OCI-LY7 (cell line): ENCODE measurements around the gene CDKL1. TPM values are rescaled to one million over a fixed set of nuclear protein-coding genes. Genes with fewer than 3 reads are reported as not detected.
"Not testable (repeated sequence)": the region's sequence is repeated elsewhere in the genome, so short reads cannot be mapped to it uniquely, and the experiment has no call there.

Experiments
- BruUV-seq: library from RNA; stranded (reverse); fragments of 400-500 nt; replicated peaks from 2 replicates; lab custom pipeline; 2021; lab: Mats Ljungman, UMichigan
- CTCF ChIA-PET: fragments of 300-600 bp; sonication (Branson Sonifier 250); formaldehyde crosslinking; loops from one replicate; lab custom pipeline; 2022; ENCODE audit warnings: antibody characterized with exemption; ENCODE audit not compliant: unreplicated experiment; lab: Charles Lee
- POLR2A ChIA-PET: fragments of 300-600 bp; sonication (Branson Sonifier 250); formaldehyde crosslinking; loops from one replicate; lab custom pipeline; 2022; ENCODE audit warnings: antibody characterized with exemption; lab: Charles Lee
- DNase-seq: peaks from one replicate; pipeline ENCODE4 v3.0.0-alpha.2; 2015; ENCODE audit warnings: low spot score
- H2AFZ ChIP-seq: fragments of 200-600 bp; sonication (generic), shearing (Covaris generic); 2 replicates; pipeline ENCODE4 v1.6.1; 2014; ENCODE audit warnings: mild to moderate bottlenecking, antibody characterized with exemption, low read length, moderate library complexity
- H3K27ac ChIP-seq: fragments of 200-600 bp; sonication (generic); 2 replicates; pipeline ENCODE4 v1.5.1; 2014; ENCODE audit warnings: mixed run types, low read depth, mild to moderate bottlenecking, moderate library complexity, low read length, inconsistent platforms; ENCODE audit not compliant: poor library complexity, severe bottlenecking
- H3K36me3 ChIP-seq: fragments of 200-600 bp; sonication (generic); 2 replicates; pipeline ENCODE4 v1.6.1; 2014; ENCODE audit warnings: mild to moderate bottlenecking, antibody characterized with exemption, low read length, moderate library complexity, mixed read lengths; ENCODE audit not compliant: insufficient read depth
- H3K4me1 ChIP-seq: fragments of 200-600 bp; sonication (generic); 2 replicates; pipeline ENCODE4 v1.5.1; 2014; ENCODE audit warnings: mild to moderate bottlenecking, low read length; ENCODE audit not compliant: insufficient read depth, poor library complexity, severe bottlenecking
- H3K4me2 ChIP-seq: fragments of 200-600 bp; sonication (generic); 2 replicates; pipeline ENCODE4 v1.6.1; 2014; ENCODE audit warnings: mild to moderate bottlenecking, low read length
- H3K4me3 ChIP-seq: fragments of 200-600 bp; sonication (generic); 2 replicates; pipeline ENCODE4 v1.5.1; 2014; ENCODE audit warnings: mild to moderate bottlenecking, low read depth, low read length; ENCODE audit not compliant: poor library complexity, severe bottlenecking
- H3K79me2 ChIP-seq: fragments of 200-600 bp; sonication (generic); 2 replicates; pipeline ENCODE4 v1.6.1; 2016; ENCODE audit warnings: low read depth, mild to moderate bottlenecking, low read length, moderate library complexity, mixed read lengths; ENCODE audit not compliant: insufficient read depth
- H3K9me2 ChIP-seq: fragments of 200-600 bp; sonication (generic); 2 replicates; pipeline ENCODE4 v1.6.1; 2016; ENCODE audit warnings: mild to moderate bottlenecking, low read length, mixed read lengths; ENCODE audit not compliant: insufficient read depth
- H3K9me3 ChIP-seq: fragments of 200-600 bp; sonication (generic); 2 replicates; pipeline ENCODE4 v1.6.1; 2014; ENCODE audit warnings: mild to moderate bottlenecking, mixed run types, low read length, mixed read lengths
- H4K20me1 ChIP-seq: fragments of 200-600 bp; sonication (generic); 2 replicates; pipeline ENCODE4 v1.6.1; 2014; ENCODE audit warnings: mild to moderate bottlenecking, antibody characterized with exemption, low read length, moderate library complexity, mixed read lengths; ENCODE audit not compliant: insufficient read depth
- CTCF ChIP-seq: fragments of 200-600 bp; sonication (generic); conservative IDR thresholded peaks from 2 replicates; pipeline ENCODE4 v1.5.1; 2014; ENCODE audit warnings: mild to moderate bottlenecking, antibody characterized with exemption, low read length, moderate library complexity, mixed read lengths
- EZH2phosphoT487 ChIP-seq: fragments of 200-600 bp; sonication (generic); IDR thresholded peaks from 2 replicates; pipeline ENCODE4 v1.6.1; 2018; ENCODE audit warnings: low read depth, borderline replicate concordance, mild to moderate bottlenecking, mixed run types, antibody characterized with exemption, low read length, moderate library complexity, mixed read lengths
- intact Hi-C: fragments of 100-400 bp; cut with micrococcal nuclease; formaldehyde crosslinking; loops from one replicate; pipeline ENCODE4 v1.10.0; 2022; ENCODE audit not compliant: unreplicated experiment
- total RNA-seq, 2 experiments: library from RNA; depleted of rRNA in 1 of 2; stranded (reverse); fragments of >200 nt in 1 of 2; shearing (Covaris generic) in 1 of 2; gene quantifications; 2 replicates each; pipeline ENCODE4 v1.2.3, GENCODE V29; 2014 to 2022

Gene CDKL1
- total RNA-seq, 2 experiments from 2014 or later, result 0.09 to 0.36 TPM

- no peak overlapping the region for H3K4me2 ChIP-seq
Observed at GRCh38 chr14:50319293-50319692, 77.4 kb downstream of the CDKL1 start.

GRCh38 chr14:50318031-50318626, 78.6 kb downstream of the CDKL1 start:
- Histone ChIP-seq H3K4me2 (no peak overlapping the region), H3K9me2 (no peaks in the 10 kb centered on the region), H3K9me3 (peaks cover 10% of the 10 kb centered on the region; the same call in 1 of the 2 replicates), H4K20me1 (no peaks in the 10 kb centered on the region), H3K36me3 (peaks cover 22% of the 10 kb centered on the region), H3K4me1 (peaks cover 19% of the 10 kb centered on the region), H3K4me3 (no peak overlapping the region), H2AFZ (no peak overlapping the region), H3K27ac (no peak overlapping the region), H3K79me2 (peaks cover 20% of the 10 kb centered on the region; the same call in 1 of the 2 replicates)
- ChIA-PET POLR2A (interaction anchor here (0.7 kb wide), 1 partner anchor 93 kb away, joined by 3 read pairs; no protein-coding TSS in a partner anchor), CTCF (no interaction called here)
- intact Hi-C loops, result loop anchor here (10.0 kb wide), 1 partner anchor 453 kb away; no protein-coding TSS in a partner anchor
- TF ChIP-seq EZH2phosphoT487, result no peak
- TF ChIP-seq CTCF, result peak; percentile 75
- peak; percentile 13 for DNase-seq
- no TSS peak for BruUV-seq

More at GRCh38 chr14:50319293-50319692, 77.4 kb downstream of the CDKL1 start:
- TF ChIP-seq EZH2phosphoT487 (no peak), CTCF (no peak)
- Histone ChIP-seq H3K9me3 (peaks cover 3% of the 10 kb centered on the region; the same call in 1 of the 2 replicates), H3K36me3 (peaks cover 20% of the 10 kb centered on the region), H3K4me3 (no peak overlapping the region), H3K4me1 (peaks cover 14% of the 10 kb centered on the region), H3K9me2 (no peaks in the 10 kb centered on the region), H3K79me2 (peaks cover 13% of the 10 kb centered on the region; the same call in 1 of the 2 replicates), H4K20me1 (no peaks in the 10 kb centered on the region), H3K27ac (no peak overlapping the region), H2AFZ (no peak overlapping the region)
- ChIA-PET CTCF (interaction anchor here (0.5 kb wide), 1 partner anchor 321 kb away, joined by 3 read pairs; no protein-coding TSS in a partner anchor), POLR2A (no interaction called here)
- intact Hi-C loops, result loop anchor here (10.0 kb wide), 1 partner anchor 454 kb away; no protein-coding TSS in a partner anchor
- BruUV-seq, result no TSS peak
- DNase-seq, result no peak

- Histone ChIP-seq H3K36me3 (peaks cover 14% of the 10 kb centered on the region), H3K79me2 (peaks cover 34% of the 10 kb centered on the region; the same call in 1 of the 2 replicates), H3K4me1 (peaks cover 16% of the 10 kb centered on the region)
- DNase-seq, result peak; percentile 29
- CTCF ChIA-PET, H3K4me2 ChIP-seq, POLR2A ChIA-PET, BruUV-seq, H3K27ac ChIP-seq, H2AFZ ChIP-seq, H3K9me3 ChIP-seq, H4K20me1 ChIP-seq, H3K9me2 ChIP-seq, H3K4me3 ChIP-seq: not testable (repeated sequence)
- intact Hi-C loops, result loop anchor here (5.0 to 10.0 kb wide), 4 partner anchors 48 to 682 kb away; no protein-coding TSS in a partner anchor
Observed at GRCh38 chr14:50314098-50314497, 82.6 kb downstream of the CDKL1 start.
